GM21529 (cell line): Measurements from ENCODE around the gene ADISSP.

ENCODE experiments used
- ATAC-seq: cut with Tn5 transposase; IDR thresholded peaks from one replicate; pipeline ENCODE4 v1.9.1; 2021; ENCODE audit not compliant: unreplicated experiment

The ADISSP gene

GRCh38 chr20:3755814-3756480 is 11.6 kb downstream of the ADISSP start:
- no peak for ATAC-seq

- no peak for ATAC-seq
Measured at GRCh38 chr20:3755269-3755668, 12.3 kb downstream of the ADISSP start.

- no peak for ATAC-seq
Measured at GRCh38 chr20:3754276-3754630, 13.3 kb downstream of the ADISSP start.

GRCh38 chr20:3753501-3754275 is 13.9 kb downstream of the ADISSP start:
- ATAC-seq: no peak

- ATAC-seq: no peak
Measured at GRCh38 chr20:3753098-3753497, 14.5 kb downstream of the ADISSP start.

GRCh38 chr20:3752386-3752759 is 15.2 kb downstream of the ADISSP start:
- ATAC-seq: no peak

GRCh38 chr20:3751675-3752385 is 15.7 kb downstream of the ADISSP start:
- no peak for ATAC-seq

- no peak for ATAC-seq
Measured at GRCh38 chr20:3751305-3751674, 16.3 kb downstream of the ADISSP start.

GRCh38 chr20:3749689-3750531 is 17.6 kb downstream of the ADISSP start:
- no peak for ATAC-seq

GRCh38 chr20:3749087-3749688 is 18.4 kb downstream of the ADISSP start:
- ATAC-seq: no peak

- ATAC-seq: no peak
Measured at GRCh38 chr20:3748073-3748472, 19.5 kb downstream of the ADISSP start.

- no peak for ATAC-seq
Measured at GRCh38 chr20:3747471-3747870, 20.1 kb downstream of the ADISSP start.

GRCh38 chr20:3745686-3746173 is 21.8 kb downstream of the ADISSP start:
- ATAC-seq: no peak

- no peak for ATAC-seq
Measured at GRCh38 chr20:3744806-3745685, 22.5 kb downstream of the ADISSP start.

- no peak for ATAC-seq
Measured at GRCh38 chr20:3744037-3744436, 23.5 kb downstream of the ADISSP start.

- no peak for ATAC-seq
Measured at GRCh38 chr20:3743251-3743650, 24.3 kb downstream of the ADISSP start.

GRCh38 chr20:3741836-3742458 is 25.6 kb downstream of the ADISSP start:
- ATAC-seq: no peak

GRCh38 chr20:3740615-3741301 is 26.8 kb downstream of the ADISSP start:
- ATAC-seq: no peak
